HEK293T (cell line): ENCODE results near the gene PLEKHH3.

Source experiments
- ARNT ChIP-seq: fragments of 450-650 bp; IDR thresholded peaks from 2 replicates; pipeline ENCODE4 v1.6.1; 2017; ENCODE audit warnings: mild to moderate bottlenecking
- FOXM1 ChIP-seq: fragments of 450-650 bp; IDR thresholded peaks from 2 replicates; pipeline ENCODE4 v1.6.1; 2017; ENCODE audit warnings: mild to moderate bottlenecking, borderline replicate concordance
- SP1 ChIP-seq: fragments of 450-650 bp; IDR thresholded peaks from 2 replicates; pipeline ENCODE4 v1.6.1; 2017
- SUZ12 ChIP-seq: fragments of 450-650 bp; IDR thresholded peaks from 2 replicates; pipeline ENCODE4 v1.6.1; 2016; ENCODE audit warnings: mild to moderate bottlenecking

DNA sequence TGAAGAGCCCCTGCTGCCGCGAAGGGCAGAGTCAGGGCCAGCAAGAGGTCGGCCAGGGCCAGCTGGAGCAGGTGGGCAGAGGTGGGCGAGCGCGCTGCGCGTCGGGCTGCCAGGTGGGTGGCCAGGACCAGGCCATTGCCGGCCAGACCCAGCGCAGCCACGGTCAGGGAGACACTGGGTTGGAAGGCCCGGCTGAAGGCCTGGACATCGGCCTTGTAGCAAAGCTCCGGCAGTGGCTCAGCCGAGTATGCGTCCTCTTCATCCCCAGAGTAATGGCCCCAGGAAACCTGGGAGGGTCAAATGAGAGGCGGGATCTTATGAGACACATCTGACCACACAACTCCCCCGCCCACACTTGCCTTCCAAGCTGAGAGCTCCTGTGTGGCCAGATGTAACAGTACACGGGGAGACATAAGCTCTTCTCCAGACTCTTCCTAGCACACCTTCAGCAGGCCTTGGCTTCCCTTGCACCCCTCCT lies 3.6 kb upstream of the PLEKHH3 start:
- no peak for TF ChIP-seq ARNT
- TF ChIP-seq SUZ12 = no peak
- no peak for TF ChIP-seq SP1
- TF ChIP-seq FOXM1 = no peak
